HG03175 (cell line): ENCODE results near the gene CD44.

Source experiments
- ATAC-seq: cut with Tn5 transposase; IDR thresholded peaks from one replicate; pipeline ENCODE4 v1.9.1; 2021; ENCODE audit warnings: mild to moderate bottlenecking, moderate library complexity; ENCODE audit not compliant: unreplicated experiment

CD44 gene

DNA sequence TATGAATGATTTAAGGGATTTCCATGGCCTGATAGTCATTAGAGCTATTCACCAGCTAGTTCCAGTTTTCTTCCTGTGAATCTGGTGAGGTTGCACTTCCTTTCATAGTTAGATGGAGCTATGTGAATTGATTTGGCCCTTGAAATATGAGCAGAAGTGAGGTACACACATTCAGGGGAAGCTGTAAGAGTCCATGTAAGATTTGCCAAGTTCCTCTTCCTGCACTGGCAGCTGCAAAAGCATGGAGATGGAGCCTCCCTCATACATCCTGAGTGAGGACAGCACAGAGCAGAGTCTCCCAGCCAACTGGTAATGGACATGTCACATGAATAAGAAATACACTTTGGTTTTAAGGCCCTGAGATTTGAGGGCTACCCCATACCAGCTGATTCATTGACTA, 111.7 kb downstream of the CD44 start:
- no peak for ATAC-seq

DNA sequence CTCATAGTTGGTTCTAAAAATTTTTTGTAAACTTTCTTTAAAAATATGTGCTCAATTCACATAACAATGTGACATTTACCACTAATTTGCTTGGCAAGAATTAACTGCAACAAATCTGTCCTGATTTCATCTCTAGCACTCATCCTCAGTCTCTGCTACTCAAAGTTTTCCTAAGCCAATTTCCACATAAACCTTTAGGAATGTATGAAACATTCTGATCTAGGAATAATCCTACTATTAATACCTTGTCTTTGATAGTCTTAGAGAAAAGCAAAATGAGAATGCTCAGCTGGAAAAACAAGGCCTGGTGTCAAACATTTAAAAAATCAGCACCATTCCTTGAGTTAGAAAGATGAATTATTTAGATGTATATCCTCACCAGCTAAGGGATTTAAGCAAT, 114.3 kb downstream of the CD44 start:
- no peak for ATAC-seq

GRCh38 chr11:35255514-35255913, 116.5 kb downstream of the CD44 start:
- ATAC-seq: no peak

DNA sequence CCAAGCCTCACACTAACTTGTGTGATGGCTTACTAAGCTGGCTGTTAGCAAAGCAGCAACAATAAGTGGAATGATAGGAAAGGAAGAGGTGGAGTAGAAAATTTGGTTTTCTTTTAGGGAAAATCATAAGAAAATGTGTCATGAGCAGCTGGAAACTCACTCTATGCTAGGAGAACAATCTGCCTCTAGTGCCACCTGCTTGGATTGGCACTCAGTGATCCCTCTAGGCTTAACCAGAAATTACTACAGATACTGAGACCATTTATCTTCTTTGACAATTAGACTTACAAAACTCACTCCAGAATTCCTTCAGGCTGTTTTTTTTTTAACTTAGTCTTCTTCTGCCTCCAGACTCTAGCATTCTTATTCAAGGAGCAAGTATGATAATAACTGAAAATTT, 117.3 kb downstream of the CD44 start:
- ATAC-seq: no peak

- ATAC-seq: peak; percentile 99
These were observed 118.3 kb downstream of the CD44 start for GRCh38 chr11:35257281-35257680.

- no peak for ATAC-seq
These were observed 120.6 kb downstream of the CD44 start for GRCh38 chr11:35259529-35259928.

GRCh38 chr11:35260342-35260985, 121.5 kb downstream of the CD44 start:
- no peak for ATAC-seq

GRCh38 chr11:35261197-35261596, 122.2 kb downstream of the CD44 start:
- ATAC-seq: no peak

DNA sequence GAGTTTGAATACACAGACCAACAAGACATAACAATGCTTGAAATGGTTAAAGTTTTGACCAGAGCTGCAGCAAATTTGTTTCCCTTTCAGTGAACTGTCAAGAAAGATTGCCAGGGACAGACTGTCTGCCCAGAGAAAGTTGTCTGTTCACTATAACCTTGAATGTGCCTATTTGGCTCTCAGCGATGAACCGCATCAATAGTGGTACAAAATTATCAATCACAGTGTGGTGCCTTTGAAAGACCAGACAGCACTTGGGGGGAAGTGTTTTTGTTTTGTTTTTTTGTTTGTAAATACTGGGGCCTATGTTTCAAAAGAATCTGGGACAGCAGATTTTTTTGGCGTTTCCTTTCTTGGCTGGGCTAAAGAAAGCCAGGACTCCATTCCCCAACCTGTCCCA, 123.1 kb downstream of the CD44 start:
- ATAC-seq: no peak

- no peak for ATAC-seq
These were observed 123.8 kb downstream of the CD44 start for GRCh38 chr11:35262735-35263134.

GRCh38 chr11:35265755-35266454, 126.9 kb downstream of the CD44 start:
- no peak for ATAC-seq

- ATAC-seq: no peak
These were observed 128.5 kb downstream of the CD44 start for GRCh38 chr11:35267504-35267903.

DNA sequence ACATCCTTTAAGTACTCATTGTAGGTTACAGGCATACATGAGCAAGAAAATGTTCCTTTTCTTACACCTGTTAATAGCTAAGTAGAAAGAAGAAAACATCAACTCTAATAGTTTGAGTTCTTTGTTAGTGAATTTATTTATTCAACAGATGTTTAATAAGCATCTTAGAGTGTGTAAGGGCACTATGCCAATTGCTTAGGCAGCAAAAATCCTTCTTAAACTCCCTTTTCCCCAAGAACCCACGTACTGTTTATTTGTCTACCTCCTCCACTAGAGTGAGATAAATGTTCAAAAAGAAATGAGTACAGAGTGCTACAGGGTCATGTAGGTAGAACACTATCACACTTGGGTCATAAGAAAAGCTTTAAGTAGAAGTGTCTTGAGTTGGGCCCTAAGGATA, 131.4 kb downstream of the CD44 start:
- ATAC-seq: no peak

DNA sequence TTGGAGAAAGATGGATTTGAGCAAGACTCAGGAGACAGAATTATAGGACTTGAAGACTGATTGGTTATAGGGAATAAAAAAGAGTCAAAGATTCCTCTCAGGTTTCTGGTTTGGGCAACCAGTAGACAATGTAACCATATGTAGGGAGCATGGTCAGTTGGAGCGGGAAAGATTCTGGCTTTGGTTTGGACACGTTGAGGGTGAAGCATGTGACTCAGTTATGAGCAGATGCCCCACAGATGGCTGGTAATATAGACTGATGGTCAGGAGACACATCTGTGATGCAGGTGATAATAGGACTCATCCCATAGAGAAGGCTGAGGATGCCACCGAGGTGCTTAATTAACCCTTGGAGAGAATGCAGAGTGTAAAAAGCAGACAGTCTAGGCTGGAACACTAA, 132.1 kb downstream of the CD44 start:
- no peak for ATAC-seq

DNA sequence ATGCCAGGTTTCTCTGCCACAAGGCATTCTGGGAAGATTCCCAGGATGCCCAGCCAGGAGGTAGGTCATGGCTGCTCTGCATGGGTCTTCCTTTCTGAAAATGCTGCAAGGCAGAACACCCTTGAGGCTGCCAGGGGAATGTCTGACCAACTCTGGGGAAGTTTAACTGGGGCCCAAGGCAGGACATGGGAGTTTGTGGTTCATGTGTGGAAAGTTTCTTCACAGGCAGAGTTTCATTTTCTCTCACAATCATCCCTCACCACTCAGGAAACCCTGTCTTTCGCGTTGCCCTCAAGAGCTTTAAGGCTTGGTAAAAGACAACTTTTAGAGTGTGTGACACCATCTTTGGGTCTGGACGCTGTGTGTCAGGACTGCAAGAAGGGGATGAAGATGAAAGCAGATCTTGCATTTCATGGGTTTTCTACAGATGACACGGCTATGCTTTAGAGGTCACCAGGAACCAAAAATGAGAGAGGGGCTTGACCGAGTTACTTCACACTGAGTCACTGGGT, 133.5 kb downstream of the CD44 start:
- ATAC-seq: peak; percentile 85

DNA sequence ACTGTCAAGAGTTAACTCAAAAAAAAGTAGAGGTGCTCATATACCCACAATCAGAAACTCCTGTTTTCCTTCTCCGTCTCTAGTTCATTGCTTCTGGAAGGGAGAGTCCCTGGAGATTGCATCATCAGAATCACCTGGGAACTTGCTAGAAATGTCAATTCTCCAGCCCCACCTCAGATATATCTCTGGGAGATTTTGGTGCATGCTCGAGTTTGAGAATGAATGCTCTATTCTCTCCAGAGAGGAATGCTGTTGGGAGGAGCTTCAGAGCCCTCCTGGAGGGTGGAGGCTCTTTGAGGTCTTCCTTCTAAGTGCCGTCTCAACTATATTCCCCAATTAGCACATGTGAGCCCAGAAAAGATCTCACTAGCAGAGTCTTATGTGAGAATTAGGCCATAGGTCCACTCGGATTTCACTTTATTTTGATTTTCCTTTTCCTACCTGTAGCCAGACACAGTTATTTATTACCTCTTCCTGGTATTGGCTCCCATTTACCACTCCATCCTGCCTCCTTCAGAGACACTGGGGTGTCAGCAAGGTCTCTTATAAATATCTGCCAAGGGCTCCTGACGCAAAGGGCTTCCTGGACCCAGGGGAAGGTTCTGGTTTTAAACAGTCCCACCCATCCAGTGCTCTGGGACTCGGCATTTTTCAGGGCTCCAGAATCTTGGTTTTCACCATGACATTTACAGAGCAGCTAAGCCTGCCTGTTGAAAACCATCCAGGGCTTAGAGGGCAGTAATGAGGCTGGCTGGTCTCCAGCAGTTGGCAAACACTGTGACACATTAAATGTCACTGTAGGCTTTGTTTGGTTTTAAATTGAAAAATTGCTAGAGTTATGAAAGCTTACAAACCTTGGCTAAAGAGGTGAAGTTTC, 136.2 kb downstream of the CD44 start:
- ATAC-seq: no peak

DNA sequence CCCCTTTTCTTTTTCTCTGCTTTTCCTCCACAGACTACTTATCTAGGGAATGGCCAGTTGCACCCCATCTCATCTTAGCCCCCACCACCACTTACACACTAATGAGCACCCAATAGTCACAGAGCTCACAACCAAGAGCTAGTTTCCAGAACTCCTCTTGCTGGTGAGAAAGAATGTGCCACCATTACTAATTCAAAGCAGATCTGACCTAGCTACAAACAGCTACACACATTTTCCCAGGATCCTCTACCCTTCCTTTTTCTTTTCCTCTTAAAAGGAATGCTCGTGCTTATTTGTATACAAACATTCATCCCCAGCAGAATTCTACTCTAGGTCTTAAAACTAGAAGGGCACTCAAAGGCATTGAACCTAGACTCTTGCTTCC, 136.8 kb downstream of the CD44 start:
- ATAC-seq: no peak

GRCh38 chr11:35276396-35277145, 137.6 kb downstream of the CD44 start:
- ATAC-seq: no peak

DNA sequence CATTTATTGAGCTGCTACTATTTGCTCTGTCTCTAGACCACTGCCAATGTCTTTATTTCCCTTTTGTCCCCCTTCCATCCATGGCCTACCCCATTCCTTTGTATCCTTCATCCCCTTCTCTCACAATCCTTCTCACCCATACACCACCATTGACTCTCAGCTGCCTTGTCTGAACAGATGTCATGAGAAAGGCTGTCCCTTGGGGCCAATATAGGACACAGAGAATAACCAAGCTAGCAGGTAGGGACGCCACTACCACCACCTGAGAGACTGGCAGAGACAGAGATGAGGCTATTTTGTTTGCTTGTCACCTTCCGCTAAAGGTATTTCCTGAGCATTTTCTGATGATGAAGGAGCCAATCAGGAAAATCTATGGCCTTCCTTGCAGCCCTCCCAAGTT, 138.9 kb downstream of the CD44 start:
- ATAC-seq: no peak

DNA sequence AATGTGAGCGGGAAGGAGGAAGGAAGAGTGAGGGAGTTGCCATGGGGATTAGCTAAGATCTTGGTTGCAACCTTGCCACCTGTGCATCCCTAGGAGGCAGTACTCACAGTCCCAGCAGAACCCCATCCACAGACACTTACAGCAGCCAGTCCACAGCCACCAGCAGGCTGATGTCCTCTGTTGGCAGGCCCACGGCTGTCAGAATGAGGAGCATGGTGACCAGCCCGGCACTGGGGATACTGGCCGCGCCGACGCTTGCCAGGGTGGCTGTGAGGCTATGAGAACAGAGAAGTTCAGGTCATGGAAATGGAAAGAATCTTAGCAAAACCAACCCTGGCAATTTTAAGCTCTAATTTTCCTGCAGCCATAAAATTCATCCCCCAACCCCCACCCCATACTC, 141.8 kb downstream of the CD44 start:
- ATAC-seq: no peak

- no peak for ATAC-seq
These were observed 142.3 kb downstream of the CD44 start for GRCh38 chr11:35281169-35281688.
